Astrocyte of the hippocampus (primary cell): ENCODE measurements around the gene SLC17A9.

Experiments
- DNase-seq: peaks from one replicate; pipeline ENCODE4 v3.0.0; 2011; ENCODE audit warnings: low read depth, low spot score

The SLC17A9 gene

GRCh38 chr20:62982124-62983075 is 29.9 kb downstream of the SLC17A9 start:
- DNase-seq, result no peak

- DNase-seq, result no peak
Observed at GRCh38 chr20:62983210-62983609, 30.7 kb downstream of the SLC17A9 start.

- peak; percentile 57 for DNase-seq
Observed at GRCh38 chr20:62984666-62985443, 32.3 kb downstream of the SLC17A9 start.

- DNase-seq, result no peak
Observed at GRCh38 chr20:62985444-62985778, 32.9 kb downstream of the SLC17A9 start.

GRCh38 chr20:62986257-62986800 is 33.8 kb downstream of the SLC17A9 start:
- DNase-seq, result no peak

- no peak for DNase-seq
Observed at GRCh38 chr20:62987114-62987513, 34.6 kb downstream of the SLC17A9 start.

GRCh38 chr20:62989201-62989601 is 36.7 kb downstream of the SLC17A9 start:
- DNase-seq, result no peak

- no peak for DNase-seq
Observed at GRCh38 chr20:62990306-62990825, 37.9 kb downstream of the SLC17A9 start.

GRCh38 chr20:62991196-62991807 is 38.8 kb downstream of the SLC17A9 start:
- no peak for DNase-seq

- no peak for DNase-seq
Observed at GRCh38 chr20:62991863-62992262, 39.4 kb downstream of the SLC17A9 start.

- no peak for DNase-seq
Observed at GRCh38 chr20:62993856-62994494, 41.5 kb downstream of the SLC17A9 start.

GRCh38 chr20:62994869-62995281 is 42.4 kb downstream of the SLC17A9 start:
- DNase-seq, result no peak

GRCh38 chr20:62995481-62995880 is 43.0 kb downstream of the SLC17A9 start:
- no peak for DNase-seq

GRCh38 chr20:62995898-62996595 is 43.5 kb downstream of the SLC17A9 start:
- no peak for DNase-seq

GRCh38 chr20:62996596-62996982 is 44.1 kb downstream of the SLC17A9 start:
- DNase-seq, result no peak

- DNase-seq, result no peak
Observed at GRCh38 chr20:62997417-62998035, 45.0 kb downstream of the SLC17A9 start.

- DNase-seq, result no peak
Observed at GRCh38 chr20:62998449-62998848, 45.9 kb downstream of the SLC17A9 start.

- no peak for DNase-seq
Observed at GRCh38 chr20:62999580-62999979, 47.1 kb downstream of the SLC17A9 start.

- no peak for DNase-seq
Observed at GRCh38 chr20:63000036-63000435, 47.5 kb downstream of the SLC17A9 start.

- no peak for DNase-seq
Observed at GRCh38 chr20:63000958-63001357, 48.4 kb downstream of the SLC17A9 start.
